Spleen (tissue), 11 donors: ENCODE measurements around the gene C3orf52. TPM values are rescaled to one million over a fixed set of nuclear protein-coding genes. Genes with fewer than 3 reads are reported as not detected.
"Not testable (repeated sequence)": the region's sequence is repeated elsewhere in the genome, so short reads cannot be mapped to it uniquely, and the experiment has no call there.

ENCODE experiments used
- DNase-seq: peaks from one replicate; pipeline ENCODE4 v3.0.0-alpha.2; 2020
- H3K27ac ChIP-seq, 8 donors: fragments of 200-600 bp; sonication (generic) in 7 of 8; 1 replicate in 4 of 8; 2 replicates in 4 of 8; pipeline versions ENCODE4 v1.5.0 to v1.8.0; 2016 to 2021; ENCODE audit warnings: inconsistent platforms in 4 of 8, mild to moderate bottlenecking in 4 of 8, moderate library complexity in 1 of 8
- H3K27me3 ChIP-seq, 7 donors: fragments of 200-600 bp; sonication (generic) in 6 of 7; replicated peaks in 1 of 7; 1 replicate in 4 of 7; 2 replicates in 3 of 7; pipeline versions ENCODE4 v1.5.0 to v1.8.0; 2016 to 2021; ENCODE audit warnings: inconsistent platforms in 3 of 7, mild to moderate bottlenecking in 1 of 7
- H3K36me3 ChIP-seq, 6 donors: fragments of 200-600 bp; sonication (generic) in 5 of 6; 1 replicate in 4 of 6; 2 replicates in 2 of 6; pipeline versions ENCODE4 v1.5.0 to v1.8.0; 2016 to 2021; ENCODE audit warnings: inconsistent platforms in 2 of 6
- H3K4me1 ChIP-seq, 6 donors: fragments of 200-600 bp; sonication (generic) in 5 of 6; 1 replicate in 3 of 6; 2 replicates in 3 of 6; pipeline versions ENCODE4 v1.5.0 to v1.8.0; 2016 to 2021; ENCODE audit warnings: inconsistent platforms in 3 of 6
- H3K4me3 ChIP-seq, 8 donors: fragments of 200-600 bp; sonication (generic) in 7 of 8; 1 replicate in 4 of 8; 2 replicates in 4 of 8; pipeline versions ENCODE4 v1.5.0 to v1.8.0; 2016 to 2021; ENCODE audit warnings: inconsistent platforms in 4 of 8, mild to moderate bottlenecking in 4 of 8, moderate library complexity in 2 of 8
- H3K9me3 ChIP-seq, 8 donors: fragments of 200-600 bp; sonication (generic) in 7 of 8; 1 replicate in 4 of 8; 2 replicates in 4 of 8; pipeline versions ENCODE4 v1.5.0 to v1.8.0; 2016 to 2021; ENCODE audit warnings: inconsistent platforms in 4 of 8
- CTCF ChIP-seq, 11 experiments: fragments of 200-600 bp in 7 of 11; fragments of 450-650 bp in 4 of 11; sonication (generic) in 4 of 11; IDR thresholded peaks in 8 of 11; conservative IDR thresholded peaks in 3 of 11; 1 replicate in 7 of 11; 2 replicates in 4 of 11; pipeline versions ENCODE4 v1.4.0 to v1.8.0; 2016 to 2021; ENCODE audit warnings: antibody characterized with exemption in 11 of 11, inconsistent platforms in 4 of 11, mild to moderate bottlenecking in 1 of 11
- POLR2A ChIP-seq, 3 donors: fragments of 450-650 bp; IDR thresholded peaks; one replicate each; pipeline ENCODE4 v1.5.1; 2017; ENCODE audit warnings: antibody characterized with exemption in 3 of 3, mild to moderate bottlenecking in 1 of 3
- POLR2AphosphoS5 ChIP-seq, 3 donors: sonication (generic); formaldehyde crosslinking; IDR thresholded peaks; one replicate each; pipeline ENCODE4 v1.5.1; 2017; ENCODE audit warnings: antibody characterized with exemption in 3 of 3
- WGBS, 5 donors: extraction: QIAGEN DNeasy Blood & Tissue Kit in 3 of 5; methylation state at CpG; one replicate each; pipeline versions ENCODE4 v1.1.5 to v1.1.7; 2013 to 2018; 5-methylcytosine and 5-hydroxymethylcytosine counted together
- intact Hi-C: fragments of 100-400 bp; cut with DNase I; formaldehyde crosslinking; loops from one replicate; pipeline ENCODE4 v1.15.0; 2023; ENCODE audit warnings: low total_unique reads
- polyA plus RNA-seq, 3 donors: library from polyadenylated mRNA; stranded (reverse); fragments of 200-250 nt; gene quantifications; one replicate each; pipeline ENCODE4 v1.2.1, GENCODE V29; 2013
- total RNA-seq, 7 donors: library from RNA; depleted of rRNA in 3 of 7; stranded (reverse); fragments of >200 nt in 3 of 7; fragmentation: NEBNext Ultra II Directional in 4 of 7; extraction: Animal tissue kit (Norgen Biotek cat#: 25700) in 4 of 7; gene quantifications; one replicate each; pipeline versions ENCODE4 v1.1.0 to v1.2.1, GENCODE V29; 2016 to 2021
- donor health status: healthy with polysubstance abuse.
- donor health status: DM: no; HTN: no; CAD: no; lungs with moderate emphysema.
- donor health status: DM: no; HTN: no; CAD: no.
- donor health status: Bipolar disorder and iron deficiency.
- donor health status: healthy.
- donor health status: DM: no; HTN: no; CAD: no.
- donor health status: DM: yes; HTN: yes; CAD: no.

Gene C3orf52
- total and polyA plus RNA-seq, 10 donors = 0.26 to 3.9 (median 0.99) TPM

DNA sequence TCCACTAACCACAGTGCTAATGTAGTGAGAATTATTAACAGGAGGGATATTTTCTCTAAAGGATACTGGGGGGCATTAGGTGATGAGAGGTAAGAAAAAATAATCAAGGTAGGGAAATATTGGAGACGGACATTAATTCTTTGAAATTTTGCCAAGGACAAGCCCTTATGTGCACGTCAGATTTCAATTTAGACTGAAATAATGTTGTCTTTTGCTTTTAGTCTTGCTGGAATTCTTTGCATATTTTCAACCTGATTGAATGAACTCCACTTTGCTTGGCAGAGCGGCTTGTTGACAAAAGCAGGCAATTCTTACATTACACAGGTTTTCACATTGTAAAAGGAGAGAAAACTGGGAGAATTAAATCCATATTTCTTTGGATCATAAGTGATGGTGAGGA, 25.0 kb upstream of the C3orf52 start:
- H3K36me3 ChIP-seq = no peaks in the 10 kb centered on the region
- TF ChIP-seq POLR2AphosphoS5 (IDR thresholded peaks at IDR 0.05) = no peak
- TF ChIP-seq POLR2A (IDR thresholded peaks at IDR 0.05) = no peak
- TF ChIP-seq CTCF (IDR thresholded peaks at IDR 0.05 in 8 of 11, conservative IDR thresholded peaks at IDR 0.05 in 3 of 11) = no peak
- H3K9me3 ChIP-seq = peaks cover 0 to 4% (median 0%) of the 10 kb centered on the region in 8 donors
- WGBS, 5 donors = 68 to 90% (median 78%) methylated on average over 3 of the region's 3 CpGs
- no peak overlapping the region for H3K4me3 ChIP-seq
- no peak overlapping the region for H3K27ac ChIP-seq
- H3K27me3 ChIP-seq = no peaks in the 10 kb centered on the region
- intact Hi-C loops = no loop called here
- H3K4me1 ChIP-seq = no peaks in the 10 kb centered on the region
- no peak for DNase-seq

GRCh38 chr3:112072387-112073060, 13.7 kb upstream of the C3orf52 start:
- intact Hi-C loops, H3K36me3 ChIP-seq, H3K9me3 ChIP-seq, H3K4me1 ChIP-seq: not testable (repeated sequence)
- peaks cover 0 to 14% (median 0%) of the 10 kb centered on the region in 7 donors for H3K27me3 ChIP-seq
- WGBS, 5 donors = 77 to 90% (median 83%) methylated on average over 7 to 8 of the region's 8 CpGs
- peak overlapping the region in 1 of 8 donors; percentile 24 for H3K4me3 ChIP-seq
- peak overlapping the region in 1 of 8 donors; percentile 58 for H3K27ac ChIP-seq
- DNase-seq = peak; percentile 76

GRCh38 chr3:112074006-112074405, 12.2 kb upstream of the C3orf52 start:
- Histone ChIP-seq H3K9me3 (no peaks in the 10 kb centered on the region), H3K27me3 (peaks cover 0 to 14% (median 0%) of the 10 kb centered on the region in 7 donors), H3K4me3 (no peak overlapping the region), H3K27ac (no peak overlapping the region), H3K4me1 (no peaks in the 10 kb centered on the region), H3K36me3 (no peaks in the 10 kb centered on the region)
- intact Hi-C loops = no loop called here
- TF ChIP-seq POLR2AphosphoS5 (IDR thresholded peaks at IDR 0.05) = no peak
- TF ChIP-seq CTCF (IDR thresholded peaks at IDR 0.05 in 8 of 11, conservative IDR thresholded peaks at IDR 0.05 in 3 of 11) = no peak
- no peak for TF ChIP-seq POLR2A (IDR thresholded peaks at IDR 0.05)
- 87 to 95% (median 89%) methylated on average over 2 of the region's 2 CpGs for WGBS, 5 donors
- DNase-seq = no peak

GRCh38 chr3:112074616-112075497, 11.3 kb upstream of the C3orf52 start:
- peak; percentile 69 for DNase-seq
- peaks cover 0 to 14% (median 0%) of the 10 kb centered on the region in 7 donors for H3K27me3 ChIP-seq
- TF ChIP-seq CTCF (IDR thresholded peaks at IDR 0.05 in 8 of 11, conservative IDR thresholded peaks at IDR 0.05 in 3 of 11) = no peak
- TF ChIP-seq POLR2AphosphoS5 (IDR thresholded peaks at IDR 0.05) = no peak
- no peak for TF ChIP-seq POLR2A (IDR thresholded peaks at IDR 0.05)
- no peaks in the 10 kb centered on the region for H3K36me3 ChIP-seq
- no peak overlapping the region for H3K4me3 ChIP-seq
- no peaks in the 10 kb centered on the region for H3K9me3 ChIP-seq
- 61 to 67% (median 64%) methylated on average over 6 of the region's 6 CpGs for WGBS, 5 donors
- H3K4me1 ChIP-seq = no peaks in the 10 kb centered on the region
- intact Hi-C loops = no loop called here
- H3K27ac ChIP-seq = no peak overlapping the region
